WTC11 (cell line): ENCODE results near the gene PCDHGA1. TPM values are rescaled to one million over a fixed set of nuclear protein-coding genes. Genes with fewer than 3 reads are reported as not detected.

Experiments used
- ATAC-seq: fragments of 200-7000 bp; cut with Tn5 transposase; 2 replicates; pipeline ENCODE4 v1.10.0; 2021; ENCODE audit warnings: mild to moderate bottlenecking, moderate library complexity
- CTCF ChIA-PET: fragments of 300-600 bp; sonication (Branson Sonifier 250); formaldehyde crosslinking; loops from one replicate; lab custom pipeline; 2021; ENCODE audit warnings: antibody characterized with exemption; lab: Charles Lee
- POLR2A ChIA-PET: fragments of 350-600 bp; sonication (Branson Sonifier 250); formaldehyde crosslinking; loops from one replicate; lab custom pipeline; 2021; ENCODE audit warnings: antibody characterized with exemption; lab: Charles Lee
- DNase-seq: peaks from one replicate; pipeline ENCODE4 v3.0.0; 2021; ENCODE audit warnings: low spot score
- H3K27ac Mint-ChIP-seq: 2 replicates; pipeline ENCODE4 v1.8.0; 2021; ENCODE audit warnings: mixed read lengths
- H3K27me3 Mint-ChIP-seq: 2 replicates; pipeline ENCODE4 v1.8.0; 2021; ENCODE audit warnings: low read depth, mild to moderate bottlenecking, moderate library complexity, mixed read lengths
- H3K36me3 Mint-ChIP-seq: 2 replicates; pipeline ENCODE4 v1.8.0; 2021; ENCODE audit warnings: mixed read lengths
- H3K4me1 Mint-ChIP-seq: 2 replicates; pipeline ENCODE4 v1.8.0; 2022; ENCODE audit warnings: mixed read lengths
- H3K4me3 Mint-ChIP-seq: 2 replicates; pipeline ENCODE4 v1.8.0; 2021; ENCODE audit warnings: mild to moderate bottlenecking, moderate library complexity, mixed read lengths
- H3K9me3 Mint-ChIP-seq: 2 replicates; pipeline ENCODE4 v1.8.0; 2021; ENCODE audit warnings: mixed read lengths
- AR ChIP-seq: fragments of 250-450 bp; sonication (Bioruptor Pico); IDR thresholded peaks from 2 replicates; pipeline ENCODE4 v1.9.0; 2021; ENCODE audit warnings: mild to moderate bottlenecking
- CBFB ChIP-seq: sonication (generic); formaldehyde crosslinking; IDR thresholded peaks from 2 replicates; pipeline ENCODE4 v1.8.1; 2022; ENCODE audit warnings: mild to moderate bottlenecking, low read depth, missing genetic modification reagents
- ETV6 ChIP-seq: sonication (generic); formaldehyde crosslinking; IDR thresholded peaks from 2 replicates; pipeline ENCODE4 v1.8.1; 2022; ENCODE audit warnings: mild to moderate bottlenecking, missing genetic modification reagents
- HMGXB4 ChIP-seq: sonication (generic); formaldehyde crosslinking; IDR thresholded peaks from 2 replicates; pipeline ENCODE4 v1.8.1; 2023; ENCODE audit warnings: mild to moderate bottlenecking, moderate library complexity, missing genetic modification reagents
- IRF2 ChIP-seq: sonication (generic); formaldehyde crosslinking; IDR thresholded peaks from 2 replicates; pipeline ENCODE4 v1.8.0; 2022; ENCODE audit warnings: low read depth, missing genetic modification reagents, borderline replicate concordance
- MAX ChIP-seq: sonication (generic); formaldehyde crosslinking; IDR thresholded peaks from 2 replicates; pipeline ENCODE4 v1.8.0; 2022; ENCODE audit warnings: mild to moderate bottlenecking, missing genetic modification reagents
- NFE2L1 ChIP-seq: sonication (generic); formaldehyde crosslinking; IDR thresholded peaks from 2 replicates; pipeline ENCODE4 v1.8.1; 2023; ENCODE audit warnings: missing genetic modification reagents
- NFYB ChIP-seq: sonication (generic); formaldehyde crosslinking; conservative IDR thresholded peaks from 2 replicates; pipeline ENCODE4 v1.8.0; 2022; ENCODE audit warnings: low read depth, missing genetic modification reagents
- RELA ChIP-seq: sonication (generic); formaldehyde crosslinking; IDR thresholded peaks from 2 replicates; pipeline ENCODE4 v1.8.1; 2022; ENCODE audit warnings: missing genetic modification reagents, mild to moderate bottlenecking, borderline replicate concordance
- SMAD3 ChIP-seq: sonication (generic); formaldehyde crosslinking; IDR thresholded peaks from 2 replicates; pipeline ENCODE4 v1.8.0; 2022; ENCODE audit warnings: missing genetic modification reagents, mild to moderate bottlenecking, borderline replicate concordance
- SMAD4 ChIP-seq: sonication (generic); formaldehyde crosslinking; IDR thresholded peaks from 2 replicates; pipeline ENCODE4 v1.8.0; 2022; ENCODE audit warnings: mild to moderate bottlenecking, missing genetic modification reagents
- SOX15 ChIP-seq: fragments of 250-450 bp; sonication (Bioruptor Pico); IDR thresholded peaks from 2 replicates; pipeline ENCODE4 v1.9.0; 2021; ENCODE audit warnings: mild to moderate bottlenecking
- STAT6 ChIP-seq: sonication (generic); formaldehyde crosslinking; conservative IDR thresholded peaks from 2 replicates; pipeline ENCODE4 v1.8.1; 2023; ENCODE audit warnings: mild to moderate bottlenecking, low read depth, missing genetic modification reagents, moderate library complexity
- TEAD4 ChIP-seq: sonication (generic); formaldehyde crosslinking; IDR thresholded peaks from 2 replicates; pipeline ENCODE4 v1.8.0; 2022; ENCODE audit warnings: mild to moderate bottlenecking, missing genetic modification reagents
- USF1 ChIP-seq: sonication (generic); formaldehyde crosslinking; IDR thresholded peaks from 2 replicates; pipeline ENCODE4 v1.8.0; 2022; ENCODE audit warnings: mild to moderate bottlenecking, missing genetic modification reagents
- ZMAT4 ChIP-seq: fragments of 250-450 bp; sonication (Bioruptor Pico); IDR thresholded peaks from 2 replicates; pipeline ENCODE4 v1.9.0; 2021; ENCODE audit warnings: mild to moderate bottlenecking
- ZNF138 ChIP-seq: sonication (generic); formaldehyde crosslinking; conservative IDR thresholded peaks from 2 replicates; pipeline ENCODE4 v1.8.1; 2022; ENCODE audit warnings: mild to moderate bottlenecking, moderate library complexity, missing genetic modification reagents
- ZNF317 ChIP-seq: sonication (generic); formaldehyde crosslinking; IDR thresholded peaks from 2 replicates; pipeline ENCODE4 v1.8.1; 2023; ENCODE audit warnings: low read depth, mild to moderate bottlenecking, moderate library complexity, missing genetic modification reagents, borderline replicate concordance
- ZNF416 ChIP-seq: fragments of 250-450 bp; sonication (Bioruptor Pico); IDR thresholded peaks from 2 replicates; pipeline ENCODE4 v1.9.0; 2021; ENCODE audit warnings: mild to moderate bottlenecking, inconsistent platforms
- total RNA-seq: library from RNA; stranded (reverse); gene quantifications from 3 replicates; pipeline ENCODE4 v1.2.3, GENCODE V29; 2021

The PCDHGA1 gene
- total RNA-seq, 1 experiment from 2014 or later, result 1.5 TPM

- Mint-ChIP-seq H3K9me3 (no peaks in the 10 kb centered on the region), H3K36me3 (0 out of 2 replicates have a peak, but pooled peaks cover 4% of the 10 kb centered on the region), H3K27me3 (no peaks in the 10 kb centered on the region), H3K27ac (peak overlapping the region; percentile 17; the same call in 1 of the 2 replicates), H3K4me1 (no peaks in the 10 kb centered on the region), H3K4me3 (no peak overlapping the region)
- POLR2A ChIA-PET, result no interaction called here
- CTCF ChIA-PET, result interaction anchor here (1.5 to 3.7 kb wide), 4 partner anchors 11 to 48 kb away, joined by 5 to 26 read pairs (median 10); partner anchors contain the start of genes PCDHGB7 and PCDHGC3
- ATAC-seq, result no peak
- DNase-seq, result no peak
- TF ChIP-seq AR (CRISPR knock-in tag) (no peak), SMAD3 (CRISPR knock-in tag) (no peak), TEAD4 (CRISPR knock-in tag) (no peak), SOX15 (CRISPR knock-in tag) (no peak), NFE2L1 (CRISPR knock-in tag) (no peak), IRF2 (CRISPR knock-in tag) (no peak), ZNF138 (CRISPR knock-in tag) (no peak)
These were observed 135.0 kb downstream of the PCDHGA1 start for GRCh38 chr5:141465351-141465750.

GRCh38 chr5:141475625-141476131, 145.4 kb downstream of the PCDHGA1 start, which contains the start of gene PCDHGC3:
Gene PCDHGC3 (plus strand): TSS chr5:141475966. CDS start chr5:141476117, 151 bp downstream.
- peaks cover 2% of the 10 kb centered on the region; the same call in 1 of the 2 replicates for H3K9me3 Mint-ChIP-seq
- peak; percentile 92 for DNase-seq
- H3K36me3 Mint-ChIP-seq, result peaks cover 7% of the 10 kb centered on the region
- ATAC-seq, result peak; percentile 96
- TF ChIP-seq RELA (CRISPR knock-in tag) (no peak), SMAD4 (0 out of 2 replicates have a peak, but pooled peaks have one; percentile 43), HMGXB4 (peak; percentile 61; the same call in 1 of the 2 replicates), ETV6 (CRISPR knock-in tag) (peak; percentile 29; the same call in 1 of the 2 replicates), MAX (peak; percentile 78), ZMAT4 (no peak), STAT6 (CRISPR knock-in tag) (no peak), ZNF416 (no peak), ZNF317 (CRISPR knock-in tag) (no peak), USF1 (CRISPR knock-in tag) (0 out of 2 replicates have a peak, but pooled peaks have one; percentile 23), CBFB (CRISPR knock-in tag) (no peak), NFYB (peak; percentile 43)
- ChIA-PET POLR2A (interaction anchor here (0.6 to 1.4 kb wide), 5 partner anchors 8 to 45 kb away, joined by 3 to 4 read pairs (median 3); partner anchors contain the start of gene PCDHGA12), CTCF (interaction anchor here (0.6 to 5.2 kb wide), 38 partner anchors 10 to 485 kb away, joined by 3 to 113 read pairs (median 7); partner anchors contain the start of genes DIAPH1, PCDHB14, PCDHB15 and PCDHB5)
- peaks cover 28% of the 10 kb centered on the region for H3K27me3 Mint-ChIP-seq
- H3K4me1 Mint-ChIP-seq, result peaks cover 35% of the 10 kb centered on the region
- H3K27ac Mint-ChIP-seq, result peak within 1 kb of the TSS; percentile 93
- H3K4me3 Mint-ChIP-seq, result peak within 1 kb of the TSS; percentile 92
